Measurements from ENCODE around the gene CCNB1. TPM values are rescaled to one million over a fixed set of nuclear protein-coding genes. Genes with fewer than 3 reads are reported as not detected.

CCNB1 gene
- total RNA-seq, 1 experiment from 2014 or later, result 120 TPM

DNA sequence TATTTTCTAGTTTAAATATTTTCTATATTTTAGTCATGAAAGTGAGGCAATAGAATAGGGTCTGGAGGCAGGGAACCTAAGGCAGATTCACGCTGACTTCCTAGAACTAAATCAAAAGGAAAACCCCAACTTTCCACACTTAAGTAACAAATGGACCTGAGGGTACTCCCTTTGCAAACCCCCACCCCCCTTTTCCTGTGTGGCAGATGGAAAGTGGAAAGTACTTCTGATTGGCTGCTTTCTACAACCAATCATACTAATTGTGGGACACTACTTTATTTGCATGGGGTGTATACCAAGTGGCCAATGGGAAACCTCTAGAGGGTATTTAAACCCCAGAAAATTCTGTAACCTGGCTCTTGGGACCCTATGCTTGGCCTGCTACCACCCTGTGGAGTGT lies 17.7 kb downstream of the CCNB1 start:
- Mint-ChIP-seq H3K4me3 (ENCODE audit: unreplicated experiment) (no peak overlapping the region), H3K27me3 (ENCODE audit: insufficient read depth, unreplicated experiment) (no peaks in the 10 kb centered on the region), H3K27ac (ENCODE audit: low read depth, unreplicated experiment) (no peak overlapping the region), H3K9me3 (ENCODE audit: unreplicated experiment) (no peaks in the 10 kb centered on the region), H3K36me3 (ENCODE audit: insufficient read depth, unreplicated experiment) (peaks cover 6% of the 10 kb centered on the region), H3K4me1 (ENCODE audit: insufficient read depth, unreplicated experiment) (no peaks in the 10 kb centered on the region)
- CTCF ChIA-PET, result no interaction called here
- intact Hi-C loops (cut with micrococcal nuclease), result no loop called here
- BruUV-seq (replicated peaks), result no TSS peak
- DNase-seq (ENCODE audit: unreplicated experiment), result no peak
- POLR2A ChIA-PET, result interaction anchor here (1.2 kb wide), 1 partner anchor 51 kb away, joined by 3 read pairs; no protein-coding TSS in a partner anchor
- TF ChIP-seq, protein P1, sequence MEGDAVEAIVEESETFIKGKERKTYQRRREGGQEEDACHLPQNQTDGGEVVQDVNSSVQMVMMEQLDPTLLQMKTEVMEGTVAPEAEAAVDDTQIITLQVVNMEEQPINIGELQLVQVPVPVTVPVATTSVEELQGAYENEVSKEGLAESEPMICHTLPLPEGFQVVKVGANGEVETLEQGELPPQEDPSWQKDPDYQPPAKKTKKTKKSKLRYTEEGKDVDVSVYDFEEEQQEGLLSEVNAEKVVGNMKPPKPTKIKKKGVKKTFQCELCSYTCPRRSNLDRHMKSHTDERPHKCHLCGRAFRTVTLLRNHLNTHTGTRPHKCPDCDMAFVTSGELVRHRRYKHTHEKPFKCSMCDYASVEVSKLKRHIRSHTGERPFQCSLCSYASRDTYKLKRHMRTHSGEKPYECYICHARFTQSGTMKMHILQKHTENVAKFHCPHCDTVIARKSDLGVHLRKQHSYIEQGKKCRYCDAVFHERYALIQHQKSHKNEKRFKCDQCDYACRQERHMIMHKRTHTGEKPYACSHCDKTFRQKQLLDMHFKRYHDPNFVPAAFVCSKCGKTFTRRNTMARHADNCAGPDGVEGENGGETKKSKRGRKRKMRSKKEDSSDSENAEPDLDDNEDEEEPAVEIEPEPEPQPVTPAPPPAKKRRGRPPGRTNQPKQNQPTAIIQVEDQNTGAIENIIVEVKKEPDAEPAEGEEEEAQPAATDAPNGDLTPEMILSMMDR (IDR thresholded peaks at IDR 0.05; ENCODE audit: unreplicated experiment), result no peak

DNA sequence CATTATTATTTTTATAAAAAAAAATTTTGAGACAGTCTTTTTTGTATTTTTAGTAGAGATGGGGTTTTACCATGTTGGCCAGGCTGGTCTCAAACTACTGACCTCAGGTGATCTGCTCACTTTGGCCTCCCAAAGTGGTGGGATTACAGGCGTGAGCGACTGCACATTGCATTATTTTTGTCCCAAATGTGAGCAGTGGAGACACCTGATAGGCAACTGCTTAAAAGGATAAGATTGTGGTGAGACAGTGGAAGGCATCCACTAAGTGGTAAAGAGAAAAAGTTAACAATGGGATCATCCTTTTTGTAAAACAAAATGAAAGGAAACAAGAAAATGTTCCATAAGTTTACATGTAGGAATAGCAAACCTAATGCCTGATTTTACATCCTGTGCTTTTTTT lies 20.4 kb downstream of the CCNB1 start:
- intact Hi-C loops (cut with micrococcal nuclease), result no loop called here
- DNase-seq (ENCODE audit: unreplicated experiment), result no peak
- H3K4me1 Mint-ChIP-seq (ENCODE audit: insufficient read depth, unreplicated experiment), result no peaks in the 10 kb centered on the region
- peaks cover 6% of the 10 kb centered on the region for H3K36me3 Mint-ChIP-seq (ENCODE audit: insufficient read depth, unreplicated experiment)
- H3K4me3 Mint-ChIP-seq (ENCODE audit: unreplicated experiment), result no peak overlapping the region
- no peaks in the 10 kb centered on the region for H3K9me3 Mint-ChIP-seq (ENCODE audit: unreplicated experiment)
- CTCF ChIA-PET, result no interaction called here
- no peaks in the 10 kb centered on the region for H3K27me3 Mint-ChIP-seq (ENCODE audit: insufficient read depth, unreplicated experiment)
- POLR2A ChIA-PET, result no interaction called here
- no peak overlapping the region for H3K27ac Mint-ChIP-seq (ENCODE audit: low read depth, unreplicated experiment)
- TF ChIP-seq, protein P1 (IDR thresholded peaks at IDR 0.05; ENCODE audit: unreplicated experiment), result no peak
- no TSS peak for BruUV-seq (replicated peaks)

DNA sequence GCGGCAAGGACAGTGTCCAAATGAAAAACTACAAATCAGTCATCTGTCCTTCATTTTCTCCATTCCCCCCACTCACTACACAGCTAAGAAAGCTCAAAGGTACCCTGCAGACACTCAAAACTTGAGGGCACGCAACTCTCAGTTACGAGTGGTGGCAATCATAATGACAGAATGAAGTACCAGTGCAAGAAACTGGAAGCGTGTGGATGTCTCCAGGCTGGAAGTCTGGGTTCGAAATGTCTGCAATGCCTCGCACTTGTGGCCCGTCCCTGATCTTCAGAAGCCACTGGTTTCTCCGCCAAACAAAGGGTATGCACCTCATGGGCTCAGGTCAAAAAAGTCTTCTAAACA lies 21.8 kb downstream of the CCNB1 start:
- POLR2A ChIA-PET, result interaction anchor here (0.8 to 3.7 kb wide), 5 partner anchors 21 to 95 kb away, joined by 3 to 21 read pairs (median 4); partner anchors contain the start of genes CDK7 and SLC30A5
- Mint-ChIP-seq H3K27ac (ENCODE audit: low read depth, unreplicated experiment) (peak overlapping the region; percentile 99), H3K4me1 (ENCODE audit: insufficient read depth, unreplicated experiment) (no peaks in the 10 kb centered on the region), H3K9me3 (ENCODE audit: unreplicated experiment) (no peaks in the 10 kb centered on the region), H3K36me3 (ENCODE audit: insufficient read depth, unreplicated experiment) (peaks cover 6% of the 10 kb centered on the region), H3K27me3 (ENCODE audit: insufficient read depth, unreplicated experiment) (no peaks in the 10 kb centered on the region), H3K4me3 (ENCODE audit: unreplicated experiment) (peak overlapping the region; percentile 96)
- BruUV-seq (replicated peaks), result TSS peak; percentile 91
- DNase-seq (ENCODE audit: unreplicated experiment), result no peak
- intact Hi-C loops (cut with micrococcal nuclease), result loop anchor here (1.0 to 2.0 kb wide), 2 partner anchors 18 to 95 kb away; no protein-coding TSS in a partner anchor
- CTCF ChIA-PET, result interaction anchor here (0.9 to 1.0 kb wide), 3 partner anchors 13 to 146 kb away, joined by 3 read pairs; no protein-coding TSS in a partner anchor
- TF ChIP-seq, protein P1 (IDR thresholded peaks at IDR 0.05; ENCODE audit: unreplicated experiment), result no peak

DNA sequence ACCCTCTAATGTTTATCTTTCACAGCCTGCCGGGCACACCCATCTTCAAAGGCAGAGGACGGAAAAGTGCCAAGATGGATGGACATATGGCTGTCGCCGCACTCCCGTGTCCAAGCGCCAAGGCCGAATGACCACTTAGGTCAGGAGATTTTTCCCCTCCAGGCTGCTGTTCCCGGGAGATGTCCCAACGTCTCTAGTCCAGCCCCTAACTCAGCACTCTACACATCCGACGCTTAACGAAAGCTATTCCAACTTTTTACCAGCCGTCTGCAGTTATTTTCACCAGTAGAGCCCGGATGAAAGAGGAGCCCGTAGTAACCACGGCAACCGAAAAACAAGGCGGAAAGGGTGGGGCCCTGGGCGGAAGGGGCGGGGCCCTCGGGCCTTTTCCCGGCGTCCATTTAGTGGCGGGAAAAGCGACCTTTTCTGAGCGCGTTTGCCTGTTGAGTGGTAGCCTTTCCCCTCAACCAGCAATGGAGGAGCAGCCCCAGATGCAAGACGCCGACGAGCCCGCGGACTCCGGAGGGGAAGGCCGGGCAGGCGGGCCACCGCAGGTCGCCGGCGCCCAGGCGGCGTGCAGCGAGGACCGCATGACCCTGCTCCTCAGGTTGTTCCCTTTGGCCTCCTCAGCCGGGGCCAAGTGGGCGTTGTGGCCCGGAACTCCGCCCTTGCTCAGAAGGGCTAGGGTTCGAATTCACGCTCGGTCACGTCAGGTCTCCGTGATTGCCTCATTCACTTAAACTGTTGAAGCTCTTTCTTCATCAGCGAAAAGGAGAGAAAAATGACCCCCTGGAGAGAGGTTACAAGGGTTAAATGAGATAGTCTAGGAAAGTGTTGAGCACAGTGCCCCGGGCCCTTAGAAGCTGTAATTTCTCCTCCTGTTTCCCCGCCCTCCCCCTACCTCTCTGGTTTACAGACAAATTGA lies 22.5 kb downstream of the CCNB1 start, which contains the start of gene CENPH:
TSS of gene CENPH (plus strand) at position 422 of the 925 bp plus-strand sequence. CDS start at position 474, 52 bp downstream.
- TF ChIP-seq, protein P1 (IDR thresholded peaks at IDR 0.05; ENCODE audit: unreplicated experiment), result no peak
- no TSS peak for BruUV-seq (replicated peaks)
- Mint-ChIP-seq H3K4me3 (ENCODE audit: unreplicated experiment) (peak within 1 kb of the TSS; percentile 96), H3K9me3 (ENCODE audit: unreplicated experiment) (no peaks in the 10 kb centered on the region), H3K36me3 (ENCODE audit: insufficient read depth, unreplicated experiment) (peaks cover 6% of the 10 kb centered on the region), H3K4me1 (ENCODE audit: insufficient read depth, unreplicated experiment) (no peaks in the 10 kb centered on the region), H3K27ac (ENCODE audit: low read depth, unreplicated experiment) (peak within 1 kb of the TSS; percentile 99), H3K27me3 (ENCODE audit: insufficient read depth, unreplicated experiment) (no peaks in the 10 kb centered on the region)
- ChIA-PET CTCF (interaction anchor here (0.9 to 1.5 kb wide), 5 partner anchors 13 to 147 kb away, joined by 3 to 5 read pairs (median 3); partner anchors contain the start of gene CDK7), POLR2A (interaction anchor here (0.6 to 3.7 kb wide), 15 partner anchors 14 to 147 kb away, joined by 3 to 21 read pairs (median 4); partner anchors contain the start of genes CDK7 and SLC30A5)
- DNase-seq (ENCODE audit: unreplicated experiment), result peak; percentile 92
- intact Hi-C loops (cut with micrococcal nuclease), result loop anchor here (1.0 to 2.0 kb wide), 2 partner anchors 19 to 96 kb away; no protein-coding TSS in a partner anchor

Data from MCF 10A (cell line).